Epithelial cell of proximal tubule (primary cell): Measurements from ENCODE around the gene VPS41. TPM values are rescaled to one million over a fixed set of nuclear protein-coding genes. Genes with fewer than 3 reads are reported as not detected.
A peak's percentile ranks its signal among the peaks of the same experiment; 100 is the strongest.
"Not testable (repeated sequence)": the region's sequence is repeated elsewhere in the genome, so short reads cannot be mapped to it uniquely, and the experiment has no call there.

Source experiments
- DNase-seq: peaks from one replicate; pipeline ENCODE4 v3.0.0-alpha.2; 2011; ENCODE audit warnings: low read depth
- H3K4me3 ChIP-seq: 2 replicates; pipeline ENCODE4 v1.5.1; 2011; ENCODE audit warnings: low read depth, mild to moderate bottlenecking, low read length
- CTCF ChIP-seq: conservative IDR thresholded peaks from 2 replicates; pipeline ENCODE4 v1.5.1; 2012; ENCODE audit warnings: low read depth, mild to moderate bottlenecking, low read length
- total RNA-seq: library from RNA; depleted of rRNA; stranded (reverse); fragments of >200 nt; gene quantifications from 2 replicates; pipeline ENCODE4 v1.2.3, GENCODE V29; 2015

The VPS41 gene
- total RNA-seq, 1 donor from 2014 or later, result 22.7 TPM

- no peak overlapping the region for H3K4me3 ChIP-seq
- no peak for DNase-seq
- no peak for TF ChIP-seq CTCF
These were observed 46.3 kb downstream of the VPS41 start for GRCh38 chr7:38862666-38863065.

DNA sequence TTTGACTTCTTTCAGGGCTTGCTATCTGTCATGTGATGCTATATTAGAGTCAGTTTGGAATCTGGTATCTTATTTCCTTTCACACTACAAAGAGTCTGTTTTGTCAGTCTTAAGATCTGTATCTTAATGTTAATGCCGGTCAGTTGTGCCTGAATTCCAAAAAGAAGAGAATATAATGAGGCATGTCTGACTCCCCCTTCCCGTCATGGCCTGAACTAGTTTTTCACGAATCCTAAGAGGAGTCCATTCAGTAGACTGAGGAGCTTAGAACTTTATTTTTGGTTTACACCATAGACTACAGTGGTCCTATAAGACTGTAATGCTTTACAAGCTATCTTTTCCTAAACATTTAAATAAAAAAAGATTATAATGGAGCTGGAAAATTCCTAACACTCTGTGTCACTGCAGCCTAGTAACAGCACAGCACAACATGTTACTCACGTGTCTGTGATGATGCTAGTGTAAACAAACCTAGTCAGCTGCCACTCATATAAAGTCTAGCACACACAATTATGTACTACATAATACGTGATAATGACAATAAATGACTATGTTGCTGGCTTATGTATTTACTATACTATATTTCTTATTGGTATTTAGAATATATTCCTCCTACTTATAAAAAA, 50.6 kb downstream of the VPS41 start:
- H3K4me3 ChIP-seq, result no peak overlapping the region
- DNase-seq, result peak; percentile 29
- TF ChIP-seq CTCF, result no peak

- no peak for DNase-seq
- TF ChIP-seq CTCF, result no peak
- no peak overlapping the region for H3K4me3 ChIP-seq
These were observed 53.1 kb downstream of the VPS41 start for GRCh38 chr7:38855867-38856266.

- H3K4me3 ChIP-seq, result no peak overlapping the region
- no peak for TF ChIP-seq CTCF
- no peak for DNase-seq
These were observed 53.6 kb downstream of the VPS41 start for GRCh38 chr7:38855386-38855785.

- H3K4me3 ChIP-seq, DNase-seq: not testable (repeated sequence)
These were observed 54.0 kb downstream of the VPS41 start for GRCh38 chr7:38854947-38855346.

DNA sequence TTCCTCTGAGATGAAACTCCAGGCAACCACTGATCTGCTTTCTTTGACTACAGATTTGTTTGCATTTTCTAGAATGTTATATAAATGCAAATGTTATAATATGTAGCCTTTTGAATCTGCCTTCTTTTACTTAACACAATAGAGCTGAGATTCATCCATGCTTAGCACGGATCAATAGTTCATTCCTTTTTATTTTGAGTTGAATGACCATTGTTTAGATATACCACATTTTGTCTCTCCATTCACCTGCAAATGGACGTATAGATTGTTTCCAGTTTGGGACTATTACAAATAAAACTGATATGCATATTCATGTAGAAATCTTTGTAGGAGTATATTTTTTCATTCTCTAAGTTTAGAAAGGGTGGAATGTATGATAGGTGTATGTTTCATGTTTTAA, 57.7 kb downstream of the VPS41 start:
- no peak for TF ChIP-seq CTCF
- DNase-seq, result no peak
- H3K4me3 ChIP-seq, result no peak overlapping the region

- no peak for TF ChIP-seq CTCF
- DNase-seq, result no peak
- no peak overlapping the region for H3K4me3 ChIP-seq
These were observed 62.7 kb downstream of the VPS41 start for GRCh38 chr7:38846280-38846679.
